ENCODE data around the gene STAC3.

The STAC3 gene

GRCh38 chr12:57254506-57255280, 3.7 kb upstream of the STAC3 start:
- TF ChIP-seq CTCF (conservative IDR thresholded peaks at IDR 0.05; ENCODE audit: control insufficient read depth, insufficient read depth, low read depth, low read length): no peak
- H3K4me3 ChIP-seq (ENCODE audit: control insufficient read depth, low read depth, low read length): no peak overlapping the region
- DNase-seq (ENCODE audit: low read depth): no peak

GRCh38 chr12:57250541-57250940, 446 bp downstream of the STAC3 start:
- no peak for TF ChIP-seq CTCF (conservative IDR thresholded peaks at IDR 0.05; ENCODE audit: control insufficient read depth, insufficient read depth, low read depth, low read length)
- H3K4me3 ChIP-seq (ENCODE audit: control insufficient read depth, low read depth, low read length): no peak overlapping the region
- no peak for DNase-seq (ENCODE audit: low read depth)

- TF ChIP-seq CTCF (conservative IDR thresholded peaks at IDR 0.05; ENCODE audit: control insufficient read depth, insufficient read depth, low read depth, low read length): no peak
- no peak overlapping the region for H3K4me3 ChIP-seq (ENCODE audit: control insufficient read depth, low read depth, low read length)
- DNase-seq (ENCODE audit: low read depth): peak; percentile 19
Observed at GRCh38 chr12:57248934-57249742, 1.8 kb downstream of the STAC3 start.

GRCh38 chr12:57247041-57247440, 3.9 kb downstream of the STAC3 start:
- no peak for TF ChIP-seq CTCF (conservative IDR thresholded peaks at IDR 0.05; ENCODE audit: control insufficient read depth, insufficient read depth, low read depth, low read length)
- DNase-seq (ENCODE audit: low read depth): no peak
- no peak overlapping the region for H3K4me3 ChIP-seq (ENCODE audit: control insufficient read depth, low read depth, low read length)

- TF ChIP-seq CTCF (conservative IDR thresholded peaks at IDR 0.05; ENCODE audit: control insufficient read depth, insufficient read depth, low read depth, low read length): no peak
- DNase-seq (ENCODE audit: low read depth): no peak
- H3K4me3 ChIP-seq (ENCODE audit: control insufficient read depth, low read depth, low read length): no peak overlapping the region
Observed at GRCh38 chr12:57244312-57244696, 6.7 kb downstream of the STAC3 start.

- H3K4me3 ChIP-seq (ENCODE audit: control insufficient read depth, low read depth, low read length): peak overlapping the region; percentile 40
- TF ChIP-seq CTCF (conservative IDR thresholded peaks at IDR 0.05; ENCODE audit: control insufficient read depth, insufficient read depth, low read depth, low read length): peak; percentile 74
- DNase-seq (ENCODE audit: low read depth): peak; percentile 68
Observed at GRCh38 chr12:57243521-57244311, 7.3 kb downstream of the STAC3 start.

All from fibroblast of mammary gland (primary cell).